Daoy (cell line): ENCODE measurements around the gene EOLA1. TPM values are rescaled to one million over a fixed set of nuclear protein-coding genes. Genes with fewer than 3 reads are reported as not detected.
"Not testable (repeated sequence)": the region's sequence is repeated elsewhere in the genome, so short reads cannot be mapped to it uniquely, and the experiment has no call there.

Source experiments
- DNase-seq: peaks from one replicate; pipeline ENCODE4 v3.0.0-alpha.2; 2015; ENCODE audit warnings: low read depth
- total RNA-seq: library from RNA; depleted of rRNA; stranded (reverse); fragments of >200 nt; shearing (Covaris generic); gene quantifications from 2 replicates; pipeline ENCODE4 v1.2.3, GENCODE V29; 2014

The EOLA1 gene
- total RNA-seq, 1 experiment from 2014 or later: 7.4 TPM

GRCh38 chrX:149513825-149514428 lies 26.9 kb upstream of the EOLA1 start:
- peak; percentile 38 for DNase-seq

GRCh38 chrX:149515954-149516602 lies 24.7 kb upstream of the EOLA1 start:
- no peak for DNase-seq

- no peak for DNase-seq
Observed at GRCh38 chrX:149516604-149517003, 24.2 kb upstream of the EOLA1 start.

GRCh38 chrX:149517308-149517707 lies 23.5 kb upstream of the EOLA1 start:
- DNase-seq: no peak

- no peak for DNase-seq
Observed at GRCh38 chrX:149518236-149518635, 22.6 kb upstream of the EOLA1 start.

GRCh38 chrX:149520636-149521277 lies 20.1 kb upstream of the EOLA1 start:
- DNase-seq: not testable (repeated sequence)

- DNase-seq: no peak
Observed at GRCh38 chrX:149521438-149521837, 19.4 kb upstream of the EOLA1 start.

GRCh38 chrX:149522916-149523315 lies 17.9 kb upstream of the EOLA1 start:
- no peak for DNase-seq

- DNase-seq: peak; percentile 67
Observed at GRCh38 chrX:149525389-149525788, 15.4 kb upstream of the EOLA1 start.

GRCh38 chrX:149525903-149526302 lies 14.9 kb upstream of the EOLA1 start:
- not testable (repeated sequence) for DNase-seq

- not testable (repeated sequence) for DNase-seq
Observed at GRCh38 chrX:149526318-149527033, 14.3 kb upstream of the EOLA1 start.

- peak; percentile 6 for DNase-seq
Observed at GRCh38 chrX:149527705-149528104, 13.1 kb upstream of the EOLA1 start.

- no peak for DNase-seq
Observed at GRCh38 chrX:149528381-149528780, 12.4 kb upstream of the EOLA1 start.

- DNase-seq: no peak
Observed at GRCh38 chrX:149531599-149531998, 9.2 kb upstream of the EOLA1 start.

- not testable (repeated sequence) for DNase-seq
Observed at GRCh38 chrX:149532868-149533267, 7.9 kb upstream of the EOLA1 start.

GRCh38 chrX:149533999-149534398 lies 6.8 kb upstream of the EOLA1 start:
- not testable (repeated sequence) for DNase-seq

GRCh38 chrX:149534926-149535602 lies 5.7 kb upstream of the EOLA1 start:
- DNase-seq: not testable (repeated sequence)

- not testable (repeated sequence) for DNase-seq
Observed at GRCh38 chrX:149537474-149537873, 3.3 kb upstream of the EOLA1 start.

GRCh38 chrX:149539283-149540130 lies 1.3 kb upstream of the EOLA1 start:
- peak; percentile 90 for DNase-seq

GRCh38 chrX:149540131-149540620 lies 636 bp upstream of the EOLA1 start:
- DNase-seq: peak; percentile 85
